ENCODE results near the gene FGD3. TPM values are rescaled to one million over a fixed set of nuclear protein-coding genes. Genes with fewer than 3 reads are reported as not detected.

FGD3 gene
- total and polyA plus RNA-seq, 2 of the 8 experiments (the other 6 are each of a cell fraction or from before 2014, with no cell fraction given): 1.4 to 1.9 TPM

DNA sequence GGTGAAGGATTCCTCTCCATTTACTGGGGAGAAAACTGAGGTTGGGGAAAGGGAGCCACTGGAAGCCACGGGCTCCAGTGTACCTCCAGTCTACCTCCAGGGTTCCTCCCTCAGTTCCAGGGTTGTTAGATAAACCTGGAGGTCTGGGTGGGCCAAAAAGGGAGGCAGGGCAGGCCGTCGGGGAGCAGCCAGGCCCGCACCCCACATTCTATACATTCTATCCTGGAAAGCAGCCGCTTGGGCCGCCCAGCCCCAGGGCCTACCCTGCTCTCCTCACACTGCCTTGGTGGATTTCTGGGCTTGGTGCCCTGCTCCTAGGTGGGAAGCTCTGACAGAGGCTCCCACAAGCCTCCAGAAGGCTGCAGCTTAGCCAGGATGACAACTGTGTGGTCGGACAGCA, 93.1 kb downstream of the FGD3 start (continued):
- TF ChIP-seq, protein P1, sequence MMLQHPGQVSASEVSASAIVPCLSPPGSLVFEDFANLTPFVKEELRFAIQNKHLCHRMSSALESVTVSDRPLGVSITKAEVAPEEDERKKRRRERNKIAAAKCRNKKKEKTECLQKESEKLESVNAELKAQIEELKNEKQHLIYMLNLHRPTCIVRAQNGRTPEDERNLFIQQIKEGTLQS (IDR thresholded peaks at IDR 0.05; ENCODE audit: insufficient read depth, low read depth, low read length): no peak
- TF ChIP-seq SRF (IDR thresholded peaks at IDR 0.05; ENCODE audit: low read depth, low read length) (no peak), BCL11A (IDR thresholded peaks at IDR 0.05; ENCODE audit: low read depth in 2 of 2, low read length in 2 of 2) (no peak), RNF2 (IDR thresholded peaks at IDR 0.05; ENCODE audit: borderline replicate concordance, low read depth, low read length, missing control alignments, poor library complexity, severe bottlenecking) (no peak), SUZ12 (IDR thresholded peaks at IDR 0.05; ENCODE audit: low read length) (no peak), TCF12 (IDR thresholded peaks at IDR 0.05; ENCODE audit: low read depth, low read length) (no peak), RBBP5 (IDR thresholded peaks at IDR 0.05; ENCODE audit: borderline replicate concordance, low read depth, low read length) (no peak), JUN (IDR thresholded peaks at IDR 0.05; ENCODE audit: low read depth, low read length) (no peak)

Measured in H1 (cell line).